GM12878 (cell line): ENCODE data around the gene LRCH4. TPM values are rescaled to one million over a fixed set of nuclear protein-coding genes. Genes with fewer than 3 reads are reported as not detected.

Experiments
- ATAC-seq: fragments of 200-7000 bp; cut with Tn5 transposase; 3 replicates; pipeline ENCODE4 v1.9.1; 2020; ENCODE audit warnings: mild to moderate bottlenecking, moderate library complexity
- BruUV-seq: library from RNA; stranded (reverse); fragments of 400-500 nt; replicated peaks from 2 replicates; lab custom pipeline; 2021; lab: Mats Ljungman, UMichigan
- CTCF ChIA-PET: fragments of 300-600 bp; sonication (Branson Sonifier 250); formaldehyde crosslinking; extraction: SDS; loops from one replicate; lab custom pipeline; 2021; ENCODE audit warnings: inconsistent platforms; lab: Yijun Ruan, JAX
- POLR2A ChIA-PET: fragments of 350-600 bp; formaldehyde crosslinking; extraction: SDS; loops from one replicate; lab custom pipeline; 2021; ENCODE audit warnings: inconsistent platforms; lab: Charles Lee
- RAD21 ChIA-PET: fragments of 300-600 bp; sonication (Branson Sonifier 250); formaldehyde crosslinking; loops from one replicate; lab custom pipeline; 2023; ENCODE audit warnings: antibody characterized with exemption; ENCODE audit not compliant: unreplicated experiment; lab: Charles Lee
- SMC1A ChIA-PET: fragments of 300-600 bp; sonication (Branson Sonifier 250); formaldehyde crosslinking; loops from one replicate; lab custom pipeline; 2023; ENCODE audit not compliant: unreplicated experiment, uncharacterized antibody; lab: Charles Lee
- DNase-seq: peaks from one replicate; pipeline ENCODE4 v3.0.0-alpha.2; 2011; ENCODE audit warnings: low read depth, low spot score
- FAIRE-seq: peaks from 3 replicates; lab custom pipeline; 2011; peaks lifted over from hg19 to GRCh38; lab: Jason Lieb, UNC
- H2AFZ ChIP-seq: 2 replicates; pipeline ENCODE4 v1.6.0; 2011; ENCODE audit warnings: low read depth, low read length, control low read depth; ENCODE audit not compliant: control insufficient read depth
- H3K27ac ChIP-seq: 2 replicates; pipeline ENCODE4 v1.5.1; 2011; ENCODE audit warnings: control low read depth; ENCODE audit not compliant: control insufficient read depth, insufficient read depth
- H3K27me3 ChIP-seq, 2 experiments: replicated peaks in 1 of 2; 2 replicates each; pipeline versions ENCODE4 v1.6.0 to v1.6.1; 2011; ENCODE audit warnings: low read length in 1 of 2; ENCODE audit not compliant: control insufficient read depth in 2 of 2, insufficient read depth in 2 of 2
- H3K36me3 ChIP-seq, 2 experiments: 2 replicates each; pipeline ENCODE4 v1.5.1; 2011; ENCODE audit warnings: low read length in 1 of 2; ENCODE audit not compliant: control insufficient read depth in 2 of 2, insufficient read depth in 2 of 2
- H3K4me1 ChIP-seq: 2 replicates; pipeline ENCODE4 v1.6.1; 2011; ENCODE audit warnings: mild to moderate bottlenecking, low read length, moderate library complexity, mixed read lengths; ENCODE audit not compliant: control insufficient read depth, insufficient read depth
- H3K4me2 ChIP-seq: 2 replicates; pipeline ENCODE4 v1.6.0; 2011; ENCODE audit warnings: control low read depth; ENCODE audit not compliant: control insufficient read depth, insufficient read depth
- H3K4me3 ChIP-seq: fragments of 200-600 bp; sonication (generic); 2 replicates; pipeline ENCODE4 v1.5.1; 2016
- H3K79me2 ChIP-seq: 2 replicates; pipeline ENCODE4 v1.6.0; 2011; ENCODE audit warnings: low read length; ENCODE audit not compliant: control insufficient read depth, insufficient read depth
- H3K9ac ChIP-seq: 2 replicates; pipeline ENCODE4 v1.8.0; 2011; ENCODE audit warnings: low read length, control low read depth, mixed read lengths; ENCODE audit not compliant: control insufficient read depth, insufficient read depth
- H3K9me3 ChIP-seq: replicated peaks from 3 replicates; pipeline ENCODE4 v1.5.1; 2011; ENCODE audit warnings: mild to moderate bottlenecking, low read length; ENCODE audit not compliant: control insufficient read depth, insufficient read depth
- H4K20me1 ChIP-seq: 2 replicates; pipeline ENCODE4 v1.6.0; 2011; ENCODE audit not compliant: control insufficient read depth, insufficient read depth
- ATF7 ChIP-seq: fragments of 450-650 bp; IDR thresholded peaks from 2 replicates; pipeline ENCODE4 v1.6.1; 2016; ENCODE audit warnings: low read depth, mild to moderate bottlenecking
- HCFC1 ChIP-seq: fragments of 150-350 bp; IDR thresholded peaks from 2 replicates; pipeline ENCODE4 v1.6.1; 2014; ENCODE audit warnings: low read length
- MEF2A ChIP-seq: IDR thresholded peaks from 2 replicates; pipeline ENCODE4 v1.6.1; 2011; ENCODE audit warnings: low read depth, mild to moderate bottlenecking, low read length, moderate library complexity; ENCODE audit not compliant: insufficient read depth
- MTA2 ChIP-seq: fragments of 450-650 bp; IDR thresholded peaks from 2 replicates; pipeline ENCODE4 v1.6.1; 2016; ENCODE audit warnings: low read depth, mild to moderate bottlenecking, moderate library complexity
- POLR2AphosphoS2 ChIP-seq: IDR thresholded peaks from 2 replicates; pipeline ENCODE4 v1.6.1; 2011; ENCODE audit warnings: low read depth, mild to moderate bottlenecking, low read length, improper control_type of control experiment, moderate library complexity
- RAD21 ChIP-seq: IDR thresholded peaks from 2 replicates; pipeline ENCODE4 v1.6.1; 2011; ENCODE audit warnings: mild to moderate bottlenecking, low read depth, low read length, moderate library complexity; ENCODE audit not compliant: insufficient read depth
- RCOR1 ChIP-seq: conservative IDR thresholded peaks from 2 replicates; pipeline ENCODE4 v1.6.1; 2012; ENCODE audit warnings: low read depth, low read length, improper control_type of control experiment
- SIX5 ChIP-seq: IDR thresholded peaks from 2 replicates; pipeline ENCODE4 v1.6.1; 2011; ENCODE audit warnings: mild to moderate bottlenecking, low read depth, low read length, moderate library complexity; ENCODE audit not compliant: severe bottlenecking
- STAT3 ChIP-seq: IDR thresholded peaks from 2 replicates; pipeline ENCODE4 v1.6.1; 2011; ENCODE audit warnings: low read depth, low read length, improper control_type of control experiment
- TCF12 ChIP-seq: IDR thresholded peaks from 2 replicates; pipeline ENCODE4 v1.6.1; 2011; ENCODE audit warnings: low read depth, mild to moderate bottlenecking, low read length
- YBX1 ChIP-seq: fragments of 450-650 bp; IDR thresholded peaks from 2 replicates; pipeline ENCODE4 v1.6.1; 2016; ENCODE audit warnings: antibody characterized with exemption
- ZNF622 ChIP-seq: fragments of 450-650 bp; IDR thresholded peaks from 2 replicates; pipeline ENCODE4 v1.6.1; 2017; ENCODE audit warnings: mild to moderate bottlenecking, inconsistent platforms
- WGBS: methylation state at CpG from one replicate; pipeline ENCODE4 v1.1.6; 2016; ENCODE audit warnings: low lambda C conversion rate; ENCODE audit not compliant: insufficient replicate concordance, insufficient coverage; ENCODE audit errors: missing lambda C conversion rate; 5-methylcytosine and 5-hydroxymethylcytosine counted together
- in situ Hi-C: fragments of 300-500 bp; cut with MboI; formaldehyde crosslinking; loops from 9 replicates; pipeline ENCODE4 v1.14.3; 2018; ENCODE audit warnings: mixed read lengths
- intact Hi-C: fragments of 100-400 bp; cut with micrococcal nuclease; formaldehyde crosslinking; loops from one replicate; pipeline ENCODE4 v1.14.2; 2022; ENCODE audit not compliant: unreplicated experiment
- polyA plus RNA-seq, 11 experiments: library from polyadenylated mRNA; depleted of rRNA in 4 of 11; unstranded in 6 of 11; stranded (reverse) in 5 of 11; fragments of >200 nt; fragmentation: Nextera tagmentation in 4 of 11; fragmentation: Illumina TruSeq in 1 of 11; extraction: Ambion mirVana in 4 of 11; extraction: Trizol in 1 of 11; gene quantifications; 1 replicate in 1 of 11; 2 replicates in 10 of 11; pipeline versions ENCODE4 v1.2.1 to v1.2.3, GENCODE V29; 2011 to 2016; ENCODE audit warnings: inconsistent platforms in 2 of 11, missing spikeins in 2 of 11, low read depth in 1 of 11
- total RNA-seq, 4 experiments: library from RNA; depleted of rRNA in 3 of 4; stranded (reverse); fragments of >200 nt in 3 of 4; fragmentation: Illumina TruSeq in 1 of 4; extraction: Trizol in 1 of 4; gene quantifications; 2 replicates each; pipeline versions ENCODE4 v1.2.1 to v1.2.3, GENCODE V29; 2013 to 2021
- TF ChIP-seq, protein P1 (sequence below): fragments of 450-650 bp; IDR thresholded peaks from 2 replicates; pipeline ENCODE4 v1.6.1; 2016; ENCODE audit warnings: mild to moderate bottlenecking
- TF ChIP-seq, protein P2 (sequence below): IDR thresholded peaks from 2 replicates; pipeline ENCODE4 v1.6.1; 2011; ENCODE audit warnings: mild to moderate bottlenecking, low read depth, low read length, moderate library complexity; ENCODE audit not compliant: insufficient replicate concordance
- TF ChIP-seq, protein P3 (sequence below): fragments of 450-650 bp; IDR thresholded peaks from 2 replicates; pipeline ENCODE4 v1.6.1; 2018; ENCODE audit warnings: borderline replicate concordance, mild to moderate bottlenecking; ENCODE audit not compliant: partially characterized antibody

LRCH4 gene
- total and polyA plus RNA-seq, 10 of the 15 experiments (the other 5 are each of a cell fraction or from before 2014, with no cell fraction given): 0.58 to 96.7 (median 28.4) TPM

DNA sequence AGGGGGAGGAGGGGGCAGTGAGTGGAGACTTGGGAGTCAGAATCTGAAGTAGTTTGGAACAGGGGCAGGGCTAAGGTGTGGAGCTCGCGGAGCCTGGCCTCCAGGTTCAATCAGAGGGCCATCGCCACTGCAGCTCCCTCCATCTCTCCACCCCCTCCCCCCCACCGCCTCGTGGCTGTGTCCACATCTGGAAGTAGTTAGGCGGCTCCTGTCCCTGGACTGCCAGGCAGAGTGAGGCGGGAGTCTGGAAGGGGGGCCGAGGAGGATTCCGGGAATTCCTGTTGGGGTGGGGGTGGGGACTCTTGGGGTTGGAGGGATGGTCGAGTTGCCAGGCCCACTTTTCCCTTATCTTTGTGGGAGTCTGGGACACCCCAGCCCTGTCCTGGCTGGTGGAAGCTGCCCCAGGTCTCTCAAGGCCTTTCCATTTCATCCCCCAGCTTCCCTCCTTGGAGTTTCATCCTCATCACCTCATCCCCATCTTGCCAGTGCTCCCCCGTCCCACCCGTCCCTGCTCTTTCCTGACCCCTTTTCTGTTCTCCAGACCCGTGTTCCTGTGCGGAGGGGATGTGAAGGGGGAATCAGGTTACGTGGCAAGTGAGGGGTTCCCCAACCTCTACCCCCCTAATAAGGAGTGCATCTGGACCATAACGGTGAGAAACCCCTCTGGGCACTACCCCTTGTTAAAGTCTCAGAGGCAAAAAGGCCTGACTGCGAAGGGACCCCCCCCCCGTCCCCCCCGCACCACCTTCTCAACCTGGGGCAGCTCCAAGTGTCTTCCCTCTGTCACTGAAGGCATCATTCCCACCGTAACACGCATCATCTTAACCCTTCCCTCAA lies 17.2 kb upstream of the LRCH4 start:
- Histone ChIP-seq H3K4me1 (peaks cover 10% of the 10 kb centered on the region), H4K20me1 (no peaks in the 10 kb centered on the region), H3K4me3 (no peak overlapping the region), H3K4me2 (peak overlapping the region; percentile 99; the same call in 1 of the 2 replicates), H3K79me2 (no peaks in the 10 kb centered on the region), H3K27me3 (peaks cover 2 to 5% of the 10 kb centered on the region in 2 experiments; a peak in 2 of 4 replicates), H3K9ac (no peak overlapping the region), H2AFZ (no peak overlapping the region), H3K27ac (no peak overlapping the region), H3K36me3 (no peaks in the 10 kb centered on the region), H3K9me3 (no peaks in the 10 kb centered on the region)
- no peak for DNase-seq
- CTCF ChIA-PET: interaction anchor here (1.5 to 2.2 kb wide), 4 partner anchors 9 to 87 kb away, joined by 4 to 6 read pairs (median 4); partner anchors contain the start of gene MOSPD3
- RAD21 ChIA-PET: interaction anchor here (0.6 to 1.4 kb wide), 3 partner anchors 17 to 103 kb away, joined by 3 to 4 read pairs (median 3); partner anchors contain the start of genes FBXO24 and LRCH4
- no peak for ATAC-seq
- POLR2A ChIA-PET: interaction anchor here (0.6 to 1.1 kb wide), 4 partner anchors 9 to 89 kb away, joined by 3 to 4 read pairs (median 4); partner anchors contain the start of gene MOSPD3
- BruUV-seq: no TSS peak
- 73% methylated on average over 16 of the region's 21 CpGs for WGBS
- SMC1A ChIA-PET: interaction anchor here (1.3 kb wide), 1 partner anchor 18 kb away, joined by 6 read pairs; the partner anchor contains the start of genes FBXO24 and LRCH4
- in situ Hi-C loops: no loop called here
- intact Hi-C loops: no loop called here
- TF ChIP-seq POLR2AphosphoS2 (no peak), ZNF622 (no peak), SIX5 (no peak), TCF12 (no peak), RAD21 (no peak), YBX1 (no peak), RCOR1 (no peak), MEF2A (no peak), MTA2 (no peak), HCFC1 (no peak), STAT3 (no peak), ATF7 (no peak)
- TF ChIP-seq, protein P1, sequence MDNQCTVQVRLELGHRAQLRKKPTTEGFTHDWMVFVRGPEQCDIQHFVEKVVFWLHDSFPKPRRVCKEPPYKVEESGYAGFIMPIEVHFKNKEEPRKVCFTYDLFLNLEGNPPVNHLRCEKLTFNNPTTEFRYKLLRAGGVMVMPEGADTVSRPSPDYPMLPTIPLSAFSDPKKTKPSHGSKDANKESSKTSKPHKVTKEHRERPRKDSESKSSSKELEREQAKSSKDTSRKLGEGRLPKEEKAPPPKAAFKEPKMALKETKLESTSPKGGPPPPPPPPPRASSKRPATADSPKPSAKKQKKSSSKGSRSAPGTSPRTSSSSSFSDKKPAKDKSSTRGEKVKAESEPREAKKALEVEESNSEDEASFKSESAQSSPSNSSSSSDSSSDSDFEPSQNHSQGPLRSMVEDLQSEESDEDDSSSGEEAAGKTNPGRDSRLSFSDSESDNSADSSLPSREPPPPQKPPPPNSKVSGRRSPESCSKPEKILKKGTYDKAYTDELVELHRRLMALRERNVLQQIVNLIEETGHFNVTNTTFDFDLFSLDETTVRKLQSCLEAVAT: no peak
- TF ChIP-seq, protein P2, sequence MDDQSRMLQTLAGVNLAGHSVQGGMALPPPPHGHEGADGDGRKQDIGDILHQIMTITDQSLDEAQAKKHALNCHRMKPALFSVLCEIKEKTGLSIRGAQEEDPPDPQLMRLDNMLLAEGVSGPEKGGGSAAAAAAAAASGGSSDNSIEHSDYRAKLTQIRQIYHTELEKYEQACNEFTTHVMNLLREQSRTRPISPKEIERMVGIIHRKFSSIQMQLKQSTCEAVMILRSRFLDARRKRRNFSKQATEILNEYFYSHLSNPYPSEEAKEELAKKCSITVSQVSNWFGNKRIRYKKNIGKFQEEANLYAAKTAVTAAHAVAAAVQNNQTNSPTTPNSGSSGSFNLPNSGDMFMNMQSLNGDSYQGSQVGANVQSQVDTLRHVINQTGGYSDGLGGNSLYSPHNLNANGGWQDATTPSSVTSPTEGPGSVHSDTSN: no peak
- TF ChIP-seq, protein P3, sequence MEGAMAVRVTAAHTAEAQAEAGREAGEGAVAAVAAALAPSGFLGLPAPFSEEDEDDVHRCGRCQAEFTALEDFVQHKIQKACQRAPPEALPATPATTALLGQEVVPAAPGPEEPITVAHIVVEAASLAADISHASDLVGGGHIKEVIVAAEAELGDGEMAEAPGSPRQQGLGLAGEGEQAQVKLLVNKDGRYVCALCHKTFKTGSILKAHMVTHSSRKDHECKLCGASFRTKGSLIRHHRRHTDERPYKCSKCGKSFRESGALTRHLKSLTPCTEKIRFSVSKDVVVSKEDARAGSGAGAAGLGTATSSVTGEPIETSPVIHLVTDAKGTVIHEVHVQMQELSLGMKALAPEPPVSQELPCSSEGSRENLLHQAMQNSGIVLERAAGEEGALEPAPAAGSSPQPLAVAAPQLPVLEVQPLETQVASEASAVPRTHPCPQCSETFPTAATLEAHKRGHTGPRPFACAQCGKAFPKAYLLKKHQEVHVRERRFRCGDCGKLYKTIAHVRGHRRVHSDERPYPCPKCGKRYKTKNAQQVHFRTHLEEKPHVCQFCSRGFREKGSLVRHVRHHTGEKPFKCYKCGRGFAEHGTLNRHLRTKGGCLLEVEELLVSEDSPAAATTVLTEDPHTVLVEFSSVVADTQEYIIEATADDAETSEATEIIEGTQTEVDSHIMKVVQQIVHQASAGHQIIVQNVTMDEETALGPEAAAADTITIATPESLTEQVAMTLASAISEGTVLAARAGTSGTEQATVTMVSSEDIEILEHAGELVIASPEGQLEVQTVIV: no peak
- FAIRE-seq: no peak
